Activated naive CD8-positive, alpha-beta T cell treated with anti-CD3 and anti-CD28 coated beads for 36 hours (primary cell): ENCODE measurements around the gene SMPD4. TPM values are rescaled to one million over a fixed set of nuclear protein-coding genes. Genes with fewer than 3 reads are reported as not detected.
A peak's percentile ranks its signal among the peaks of the same experiment; 100 is the strongest.
"Not testable (repeated sequence)": the region's sequence is repeated elsewhere in the genome, so short reads cannot be mapped to it uniquely, and the experiment has no call there.

Experiments used
- DNase-seq: peaks from one replicate; pipeline ENCODE4 v3.0.0; 2021
- H3K27ac Mint-ChIP-seq: one replicate; pipeline ENCODE4 v1.8.0; 2022; ENCODE audit warnings: mild to moderate bottlenecking, moderate library complexity, mixed read lengths
- H3K27me3 Mint-ChIP-seq: one replicate; pipeline ENCODE4 v1.8.0; 2022; ENCODE audit warnings: mild to moderate bottlenecking, mixed read lengths
- H3K36me3 Mint-ChIP-seq: one replicate; pipeline ENCODE4 v1.8.0; 2021; ENCODE audit warnings: mild to moderate bottlenecking, mixed read lengths
- H3K4me1 Mint-ChIP-seq: one replicate; pipeline ENCODE4 v1.8.0; 2021; ENCODE audit warnings: mixed read lengths
- H3K4me3 Mint-ChIP-seq: one replicate; pipeline ENCODE4 v1.8.0; 2022; ENCODE audit warnings: mild to moderate bottlenecking, moderate library complexity, mixed read lengths
- H3K9me3 Mint-ChIP-seq: one replicate; pipeline ENCODE4 v1.8.0; 2022; ENCODE audit warnings: mixed read lengths
- total RNA-seq, 2 experiments: library from RNA; stranded (reverse); gene quantifications; one replicate each; pipeline ENCODE4 v1.2.3, GENCODE V29; 2021

The SMPD4 gene
- total RNA-seq, 2 experiments from 2014 or later, result 109 to 110 TPM

DNA sequence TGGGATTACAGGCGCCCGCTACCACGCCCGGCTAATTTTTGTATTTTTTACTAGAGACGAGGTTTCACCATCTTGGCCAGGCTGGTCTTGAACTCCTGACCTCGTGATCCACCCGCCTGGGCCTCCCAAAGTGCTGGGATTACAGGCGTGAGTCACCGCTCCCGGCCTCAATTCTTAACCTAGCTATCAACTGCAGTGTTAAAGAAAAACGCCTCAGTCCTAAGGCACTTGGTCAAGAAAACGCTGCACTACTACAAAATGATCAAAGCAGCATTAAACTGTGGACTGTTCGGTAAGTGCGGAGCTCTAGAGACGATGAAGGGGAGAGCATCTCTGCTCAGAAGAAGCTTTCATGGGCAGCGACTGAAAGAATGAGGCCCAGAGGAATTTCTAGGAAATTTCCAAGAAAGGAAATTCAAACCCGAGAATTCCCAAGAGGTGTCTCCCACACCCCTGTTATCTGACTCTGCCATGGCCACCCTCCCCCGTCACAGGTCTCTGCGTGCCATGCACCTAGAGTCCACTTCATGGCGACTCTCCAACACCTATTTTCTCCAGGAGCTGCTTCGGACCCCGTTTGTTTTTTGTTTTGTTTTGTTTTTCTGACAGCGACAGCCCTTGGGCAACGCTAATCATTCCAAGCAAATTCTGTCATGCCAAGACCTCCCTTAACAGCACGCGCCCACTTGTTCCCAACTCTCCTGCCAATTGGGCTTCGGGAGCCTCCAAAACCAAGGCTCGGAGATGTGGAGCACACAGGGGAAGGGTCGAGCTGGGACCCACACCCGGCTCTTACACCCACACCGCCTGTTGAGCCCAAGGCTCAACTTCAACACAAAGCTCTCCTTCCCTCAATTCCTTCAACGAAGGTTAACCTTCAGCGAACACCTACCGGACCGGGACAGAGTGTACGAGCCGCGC is 738 bp downstream of the SMPD4 start:
- peak overlapping the region; percentile 93 for H3K27ac Mint-ChIP-seq
- not testable (repeated sequence) for H3K9me3 Mint-ChIP-seq, DNase-seq, H3K4me1 Mint-ChIP-seq, H3K27me3 Mint-ChIP-seq
- H3K4me3 Mint-ChIP-seq, result peak overlapping the region; percentile 93
- peaks cover 30% of the 10 kb centered on the region for H3K36me3 Mint-ChIP-seq

DNA sequence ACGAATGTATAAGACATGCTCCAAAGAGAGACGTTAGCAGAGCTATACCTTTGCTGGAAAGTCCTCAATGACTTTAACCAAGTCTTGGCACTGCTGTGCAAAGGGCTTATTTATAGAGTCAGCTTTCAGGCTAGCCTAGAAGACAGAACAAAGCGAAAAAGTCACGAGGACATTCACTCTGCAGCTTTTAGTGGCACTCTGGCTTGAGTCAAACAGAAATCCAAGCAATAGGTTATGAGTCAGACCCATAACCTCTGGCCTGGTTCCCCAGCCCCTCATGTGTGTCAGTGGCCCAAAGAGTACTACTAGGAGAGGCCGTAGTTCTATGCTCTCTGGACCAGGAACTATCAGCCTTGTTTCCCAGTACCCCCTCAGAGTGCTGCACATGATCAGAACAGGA is 6.5 kb downstream of the SMPD4 start:
- DNase-seq, H3K9me3 Mint-ChIP-seq, H3K4me3 Mint-ChIP-seq, H3K27me3 Mint-ChIP-seq, H3K27ac Mint-ChIP-seq, H3K4me1 Mint-ChIP-seq: not testable (repeated sequence)
- H3K36me3 Mint-ChIP-seq, result peaks cover 22% of the 10 kb centered on the region

DNA sequence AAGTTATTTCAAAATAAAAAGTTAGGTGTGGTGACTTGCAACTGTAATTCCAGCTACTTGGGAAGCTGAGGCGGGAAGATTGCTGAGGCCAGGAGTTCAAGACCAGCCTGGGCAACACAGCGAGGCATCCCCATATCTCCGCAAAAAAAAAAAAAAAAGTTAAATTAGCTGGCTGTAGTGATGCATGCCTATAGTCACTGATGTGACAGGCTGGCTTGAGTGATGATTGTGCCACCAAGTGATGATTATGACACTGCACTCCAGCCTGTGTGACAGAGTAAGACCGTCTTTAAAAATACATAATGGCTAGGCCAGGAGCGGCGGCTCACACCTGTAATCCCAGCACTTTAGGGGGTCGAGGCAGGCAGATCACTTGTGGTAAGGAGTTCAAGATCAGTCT is 11.5 kb downstream of the SMPD4 start:
- H3K4me3 Mint-ChIP-seq, result no peak overlapping the region
- no peak overlapping the region for H3K27ac Mint-ChIP-seq
- H3K9me3 Mint-ChIP-seq, result no peaks in the 10 kb centered on the region
- no peaks in the 10 kb centered on the region for H3K27me3 Mint-ChIP-seq
- H3K36me3 Mint-ChIP-seq, result peaks cover 17% of the 10 kb centered on the region
- DNase-seq, result no peak
- no peaks in the 10 kb centered on the region for H3K4me1 Mint-ChIP-seq

DNA sequence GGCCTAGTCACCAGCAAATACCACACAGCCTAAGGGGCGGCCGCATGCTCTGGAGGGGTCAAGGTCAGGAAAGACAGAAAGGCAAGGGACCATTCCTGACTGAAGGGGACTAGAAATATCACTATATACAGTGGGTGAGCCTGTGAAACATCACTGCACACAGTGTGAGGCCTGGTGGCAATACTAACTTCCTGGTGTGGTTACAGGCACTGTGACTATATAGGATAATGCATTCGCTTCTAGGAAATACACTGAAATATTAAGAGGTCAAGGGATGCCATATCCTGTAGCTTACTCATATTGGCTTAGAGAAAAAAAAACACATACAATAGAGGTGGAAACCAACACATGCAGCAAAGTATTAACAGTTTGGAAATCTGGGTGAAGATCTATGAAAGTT is 12.2 kb downstream of the SMPD4 start:
- not testable (repeated sequence) for H3K27ac Mint-ChIP-seq, DNase-seq, H3K4me1 Mint-ChIP-seq, H3K4me3 Mint-ChIP-seq, H3K27me3 Mint-ChIP-seq, H3K9me3 Mint-ChIP-seq
- peaks cover 22% of the 10 kb centered on the region for H3K36me3 Mint-ChIP-seq

DNA sequence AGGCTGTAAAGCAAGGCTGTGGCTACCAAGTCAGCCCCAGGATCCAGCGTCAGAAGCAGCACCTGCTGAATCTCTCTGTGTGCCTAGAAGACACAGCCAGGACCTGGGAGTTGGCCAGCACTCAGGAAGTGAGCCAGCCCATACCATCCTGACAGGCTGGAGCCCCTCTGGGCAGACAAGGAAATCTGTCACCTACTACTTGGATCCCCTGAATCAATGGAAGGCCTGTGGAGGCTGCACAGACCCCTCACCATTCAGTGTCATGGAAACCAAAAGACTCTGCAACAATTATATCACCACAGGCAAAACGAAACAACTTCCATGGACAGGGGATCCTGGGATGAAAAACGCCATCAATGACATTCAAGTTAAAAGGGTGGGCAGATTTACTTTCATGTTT is 14.8 kb downstream of the SMPD4 start:
- peaks cover 15% of the 10 kb centered on the region for H3K36me3 Mint-ChIP-seq
- H3K4me3 Mint-ChIP-seq, DNase-seq, H3K9me3 Mint-ChIP-seq, H3K27me3 Mint-ChIP-seq, H3K27ac Mint-ChIP-seq, H3K4me1 Mint-ChIP-seq: not testable (repeated sequence)

DNA sequence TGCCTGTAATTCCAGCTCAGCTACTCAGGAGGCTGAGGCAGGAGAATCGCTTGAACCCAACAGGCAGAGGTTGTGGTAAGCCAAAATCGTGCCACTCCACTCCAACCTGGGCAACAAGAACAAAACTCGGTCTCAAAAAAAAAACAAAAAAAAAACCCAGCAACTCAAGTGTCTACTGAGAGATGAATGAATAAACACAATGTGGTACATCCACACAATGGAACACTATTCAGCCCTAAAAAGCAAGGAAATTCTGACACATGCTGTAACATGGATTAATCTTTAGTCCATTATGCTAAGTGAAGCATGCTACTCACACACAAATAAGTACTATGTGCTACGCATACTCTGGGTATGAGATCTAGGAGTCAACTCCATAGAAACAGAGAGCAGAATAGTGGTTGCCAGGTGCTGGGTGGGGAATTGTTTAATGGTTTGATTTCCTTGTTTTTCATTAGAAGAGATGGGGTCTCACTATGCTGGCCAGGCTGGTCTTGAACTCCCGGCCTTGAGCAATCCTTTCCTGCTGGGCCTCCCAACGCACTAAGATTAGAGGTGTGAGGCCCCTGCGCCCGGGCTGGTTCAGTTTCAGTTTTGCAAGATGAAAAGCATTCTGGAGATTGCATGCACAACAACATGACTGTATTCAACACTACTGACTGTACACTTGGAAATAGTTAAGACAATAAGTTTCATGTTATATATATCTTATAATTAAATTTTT is 15.9 kb downstream of the SMPD4 start:
- Mint-ChIP-seq H3K4me1 (no peaks in the 10 kb centered on the region), H3K27ac (no peak overlapping the region)
- no peak for DNase-seq

DNA sequence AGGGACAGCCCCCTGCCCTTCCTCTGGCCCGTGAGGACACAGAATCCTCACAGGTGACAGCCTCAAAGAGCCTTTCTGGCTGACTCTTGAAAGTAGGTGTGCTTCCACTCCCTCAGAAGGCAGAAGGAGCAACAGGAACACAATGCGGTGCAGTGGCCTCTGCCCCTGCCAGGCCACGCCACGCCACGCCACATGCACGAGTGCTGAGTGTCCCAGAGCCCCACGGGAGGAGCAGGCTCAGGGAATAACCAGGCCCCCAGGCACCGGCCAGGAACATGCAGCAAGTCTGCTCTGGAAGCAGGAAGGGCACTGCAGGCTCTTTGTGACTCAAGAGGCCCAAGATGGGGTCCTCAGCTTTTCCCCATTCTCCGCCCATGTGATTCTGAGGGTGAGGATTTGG is 18.4 kb downstream of the SMPD4 start:
- DNase-seq, result no peak
- Mint-ChIP-seq H3K27me3 (no peaks in the 10 kb centered on the region), H3K36me3 (peaks cover 8% of the 10 kb centered on the region), H3K27ac (no peak overlapping the region), H3K9me3 (no peaks in the 10 kb centered on the region), H3K4me1 (peaks cover 5% of the 10 kb centered on the region), H3K4me3 (no peak overlapping the region)

More for the DNA sequence above, 15.9 kb downstream of the SMPD4 start:
- Mint-ChIP-seq H3K4me3 (no peak overlapping the region), H3K27me3 (no peaks in the 10 kb centered on the region), H3K36me3 (peaks cover 13% of the 10 kb centered on the region), H3K9me3 (no peaks in the 10 kb centered on the region)

DNA sequence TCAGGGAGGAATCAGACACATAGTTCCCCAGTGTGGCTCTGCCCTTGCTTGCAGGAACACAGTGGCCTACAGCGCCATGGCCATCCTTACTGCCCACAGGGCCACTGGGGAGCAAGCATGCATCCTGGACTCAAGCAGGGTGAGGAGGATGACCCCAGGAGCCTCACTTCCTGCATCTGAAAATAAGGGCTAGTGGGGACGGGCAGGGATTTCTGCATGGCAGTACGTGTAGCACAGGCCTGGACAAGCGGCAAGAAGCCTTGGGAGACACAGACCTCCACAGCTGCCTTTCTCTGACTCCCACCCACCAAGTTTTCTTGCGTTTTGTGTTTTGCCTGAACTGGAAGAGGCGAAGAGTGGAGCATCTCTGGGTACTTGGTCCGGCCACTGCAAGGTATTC is 18.9 kb downstream of the SMPD4 start:
- not testable (repeated sequence) for H3K36me3 Mint-ChIP-seq, H3K27ac Mint-ChIP-seq, DNase-seq, H3K9me3 Mint-ChIP-seq, H3K4me3 Mint-ChIP-seq, H3K27me3 Mint-ChIP-seq, H3K4me1 Mint-ChIP-seq

DNA sequence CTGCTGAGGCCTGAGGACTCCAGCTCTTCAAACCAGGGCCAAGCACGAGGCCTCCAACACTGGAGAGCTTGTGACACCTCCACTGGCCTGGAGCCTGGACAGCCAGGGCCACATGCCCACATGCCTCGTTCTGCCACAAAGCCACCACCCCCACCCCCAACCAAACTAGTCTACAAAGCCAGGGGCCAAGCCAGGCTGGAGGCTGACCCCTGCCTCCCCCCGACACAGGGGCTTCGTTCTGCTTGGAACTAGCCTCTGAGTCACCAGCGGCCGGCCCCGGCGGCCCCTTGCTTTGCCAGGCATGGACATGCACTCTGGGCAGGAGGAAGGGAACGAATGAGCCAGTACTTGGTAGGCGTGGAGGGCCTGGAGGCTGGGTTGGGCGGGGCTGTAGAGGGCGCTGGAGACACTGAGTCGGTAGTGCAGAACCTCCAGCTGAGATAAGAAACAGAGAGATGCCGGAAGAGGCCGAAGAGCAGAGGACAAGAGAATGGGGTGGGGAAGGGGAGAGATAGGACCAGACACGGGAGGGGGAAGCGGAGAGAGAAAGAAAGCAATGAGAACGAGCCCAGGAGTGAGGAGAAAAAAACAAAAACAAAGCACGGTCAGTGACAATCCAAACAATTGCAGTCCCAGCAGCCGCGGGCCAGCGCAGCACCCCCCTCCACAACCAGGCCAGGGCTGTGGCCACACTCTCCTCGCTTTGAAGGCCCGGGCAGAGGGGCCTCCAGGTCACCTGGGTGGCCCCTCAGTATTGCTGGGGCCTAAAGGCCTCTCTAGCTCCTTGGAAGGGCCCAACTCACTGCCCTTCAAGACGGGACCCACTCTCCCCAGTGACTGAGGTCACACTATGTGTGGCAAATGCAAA is 20.3 kb downstream of the SMPD4 start:
- not testable (repeated sequence) for H3K9me3 Mint-ChIP-seq, H3K36me3 Mint-ChIP-seq, H3K27me3 Mint-ChIP-seq, H3K27ac Mint-ChIP-seq, H3K4me3 Mint-ChIP-seq, DNase-seq, H3K4me1 Mint-ChIP-seq

DNA sequence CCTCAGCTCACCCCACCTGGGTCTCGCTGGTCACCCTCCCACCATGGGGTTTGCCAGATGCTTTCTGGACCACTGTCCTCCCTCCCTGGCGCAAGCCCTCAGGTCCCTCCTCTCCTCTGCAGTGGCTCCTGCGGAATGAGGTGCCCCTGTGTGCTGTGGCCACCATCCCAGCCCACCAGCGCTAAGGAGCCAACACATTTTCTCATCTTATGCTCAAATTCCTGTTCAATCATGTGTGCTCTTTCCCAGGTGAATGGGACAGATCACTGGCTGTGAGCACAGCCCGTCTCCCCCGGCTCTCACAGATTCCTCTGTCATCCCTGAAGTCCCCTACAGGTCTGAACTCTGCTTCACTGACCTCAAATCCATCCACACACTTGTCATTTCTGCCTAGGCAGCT is 21.3 kb downstream of the SMPD4 start:
- H3K4me3 Mint-ChIP-seq, result no peak overlapping the region
- H3K27me3 Mint-ChIP-seq, result no peaks in the 10 kb centered on the region
- H3K36me3 Mint-ChIP-seq, result peaks cover 7% of the 10 kb centered on the region
- H3K27ac Mint-ChIP-seq, result no peak overlapping the region
- no peaks in the 10 kb centered on the region for H3K9me3 Mint-ChIP-seq
- DNase-seq, result no peak
- H3K4me1 Mint-ChIP-seq, result peaks cover 6% of the 10 kb centered on the region

DNA sequence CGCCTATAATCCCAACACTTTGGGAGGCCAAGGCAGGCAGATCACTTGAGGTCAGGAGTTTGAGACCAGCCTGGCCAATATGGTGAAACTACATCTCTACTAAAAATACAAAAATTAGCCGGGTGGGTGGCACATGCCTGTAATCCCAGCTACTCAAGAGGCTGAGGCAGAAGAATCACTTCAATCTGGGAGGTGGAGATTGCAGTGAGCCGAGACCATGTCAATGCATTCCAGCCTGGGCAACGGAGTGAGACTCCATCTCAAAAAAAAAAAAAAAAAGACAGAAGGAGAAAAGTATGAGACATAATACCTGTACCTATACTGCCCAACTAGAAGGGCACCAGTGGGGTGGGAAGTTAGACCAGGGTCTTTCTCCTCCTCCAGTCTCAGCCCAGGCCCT is 22.0 kb downstream of the SMPD4 start:
- not testable (repeated sequence) for H3K36me3 Mint-ChIP-seq, DNase-seq, H3K4me3 Mint-ChIP-seq, H3K27me3 Mint-ChIP-seq, H3K9me3 Mint-ChIP-seq, H3K27ac Mint-ChIP-seq, H3K4me1 Mint-ChIP-seq

DNA sequence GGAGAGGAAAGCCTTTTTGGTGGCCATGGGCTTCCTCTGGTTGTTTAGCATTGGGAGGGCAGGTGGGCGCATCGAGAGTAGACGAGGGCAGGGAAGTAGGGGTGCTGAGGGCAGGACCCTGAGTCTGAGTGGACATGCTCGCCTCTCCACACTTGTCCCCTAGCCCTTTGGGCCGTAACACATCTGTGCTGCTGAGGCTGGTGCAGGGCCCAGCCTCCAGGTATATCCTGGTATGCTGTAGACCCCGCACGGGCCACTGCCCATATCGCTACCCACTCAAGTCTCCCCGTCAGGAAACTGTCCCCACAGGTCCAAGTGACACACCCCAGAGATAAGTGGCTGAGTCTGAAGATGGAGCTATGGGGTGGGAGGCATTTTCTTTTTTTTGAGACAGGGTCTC is 22.8 kb downstream of the SMPD4 start:
- H3K4me3 Mint-ChIP-seq, result no peak overlapping the region
- no peaks in the 10 kb centered on the region for H3K27me3 Mint-ChIP-seq
- H3K27ac Mint-ChIP-seq, result peak overlapping the region; percentile 71

DNA sequence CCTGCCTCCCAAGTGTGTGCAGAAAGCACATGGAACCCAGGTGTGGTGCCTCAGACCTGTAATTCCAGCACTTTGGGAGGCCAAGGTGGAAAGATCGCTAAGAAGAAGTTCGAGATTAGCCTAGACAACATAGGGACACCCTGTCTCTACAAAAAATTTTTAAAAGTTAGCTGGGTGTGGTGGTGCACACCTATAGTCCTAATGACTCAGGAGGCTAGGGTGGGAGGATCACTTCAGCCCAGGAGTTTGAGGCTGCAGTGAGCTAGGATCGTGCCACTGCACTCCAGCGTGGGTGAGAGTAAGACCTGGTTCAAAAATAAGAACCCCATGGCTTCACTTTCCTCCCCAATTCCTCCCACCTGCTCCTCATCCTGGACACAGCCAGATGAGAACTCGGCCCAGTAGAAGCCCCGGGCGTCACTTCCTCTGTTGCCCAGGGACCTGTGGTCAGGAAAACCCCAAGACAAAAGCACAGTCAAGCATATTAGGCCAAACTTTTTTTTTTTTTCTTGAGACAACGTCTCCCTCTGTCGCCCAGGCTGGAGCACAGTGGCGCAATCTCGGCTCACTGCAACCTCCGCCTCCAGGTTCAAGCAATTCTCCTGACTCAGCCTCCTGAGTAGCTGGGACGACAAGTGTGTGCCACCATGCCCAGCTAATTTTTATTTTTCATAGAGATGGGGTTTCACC is 23.4 kb downstream of the SMPD4 start:
- H3K36me3 Mint-ChIP-seq, H3K4me3 Mint-ChIP-seq, H3K4me1 Mint-ChIP-seq, H3K27me3 Mint-ChIP-seq, DNase-seq, H3K9me3 Mint-ChIP-seq: not testable (repeated sequence)
- peak overlapping the region; percentile 71 for H3K27ac Mint-ChIP-seq

More for the DNA sequence above, 22.8 kb downstream of the SMPD4 start:
- peaks cover 6% of the 10 kb centered on the region for H3K4me1 Mint-ChIP-seq
- H3K9me3 Mint-ChIP-seq, result no peaks in the 10 kb centered on the region
- DNase-seq, result no peak
- H3K36me3 Mint-ChIP-seq, result no peaks in the 10 kb centered on the region

DNA sequence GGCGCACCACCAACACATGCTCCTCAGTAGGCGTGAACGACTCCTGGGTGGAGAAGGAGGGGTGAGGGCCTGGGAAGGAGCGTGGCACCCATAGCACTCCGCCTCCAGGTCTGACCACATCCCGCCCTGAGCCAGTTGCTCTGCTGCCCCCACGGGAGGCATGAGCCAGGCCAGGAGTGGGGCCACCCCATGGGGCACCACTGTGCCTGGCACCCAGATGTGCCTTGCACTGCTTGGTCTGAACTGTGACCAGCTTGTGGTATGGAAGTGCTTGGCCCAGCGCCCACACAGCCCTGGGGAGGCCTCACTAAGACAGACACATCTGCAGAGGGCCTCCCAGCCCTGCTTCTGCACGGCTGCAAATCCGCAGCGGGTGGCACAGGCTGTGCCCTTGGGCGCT is 24.0 kb downstream of the SMPD4 start:
- H3K27me3 Mint-ChIP-seq, H3K4me3 Mint-ChIP-seq, H3K36me3 Mint-ChIP-seq: not testable (repeated sequence)

DNA sequence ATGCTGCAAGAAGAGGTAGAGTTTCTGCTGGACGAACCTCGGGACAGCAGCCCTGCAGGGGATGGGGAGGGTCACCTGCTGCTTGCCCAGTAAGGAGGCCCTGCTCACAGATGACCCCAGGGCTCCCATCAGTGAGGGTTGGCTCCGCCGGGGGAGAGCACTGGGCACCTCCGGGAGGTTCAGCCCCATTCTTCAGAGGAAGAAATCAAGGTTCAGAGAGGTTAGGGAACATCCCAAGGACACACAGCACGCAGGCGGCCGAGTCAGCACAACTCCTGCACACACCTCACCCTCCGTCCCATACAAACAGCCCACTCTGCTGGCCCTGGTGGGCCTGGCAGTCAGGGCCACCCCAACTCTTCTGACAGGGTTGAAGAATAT is 24.8 kb downstream of the SMPD4 start:
- no peaks in the 10 kb centered on the region for H3K27me3 Mint-ChIP-seq
- no peak overlapping the region for H3K27ac Mint-ChIP-seq
- H3K36me3 Mint-ChIP-seq, result no peaks in the 10 kb centered on the region
- DNase-seq, result no peak
- H3K4me3 Mint-ChIP-seq, result no peak overlapping the region
- peaks cover 6% of the 10 kb centered on the region for H3K4me1 Mint-ChIP-seq
- H3K9me3 Mint-ChIP-seq, result no peaks in the 10 kb centered on the region

More for the DNA sequence above, 24.0 kb downstream of the SMPD4 start:
- not testable (repeated sequence) for DNase-seq, H3K27ac Mint-ChIP-seq, H3K4me1 Mint-ChIP-seq, H3K9me3 Mint-ChIP-seq
